ENCODE measurements around the gene GAB2.

Gene GAB2

GRCh38 chr11:78192911-78193351, 224.7 kb downstream of the GAB2 start:
- TF ChIP-seq, protein P1, sequence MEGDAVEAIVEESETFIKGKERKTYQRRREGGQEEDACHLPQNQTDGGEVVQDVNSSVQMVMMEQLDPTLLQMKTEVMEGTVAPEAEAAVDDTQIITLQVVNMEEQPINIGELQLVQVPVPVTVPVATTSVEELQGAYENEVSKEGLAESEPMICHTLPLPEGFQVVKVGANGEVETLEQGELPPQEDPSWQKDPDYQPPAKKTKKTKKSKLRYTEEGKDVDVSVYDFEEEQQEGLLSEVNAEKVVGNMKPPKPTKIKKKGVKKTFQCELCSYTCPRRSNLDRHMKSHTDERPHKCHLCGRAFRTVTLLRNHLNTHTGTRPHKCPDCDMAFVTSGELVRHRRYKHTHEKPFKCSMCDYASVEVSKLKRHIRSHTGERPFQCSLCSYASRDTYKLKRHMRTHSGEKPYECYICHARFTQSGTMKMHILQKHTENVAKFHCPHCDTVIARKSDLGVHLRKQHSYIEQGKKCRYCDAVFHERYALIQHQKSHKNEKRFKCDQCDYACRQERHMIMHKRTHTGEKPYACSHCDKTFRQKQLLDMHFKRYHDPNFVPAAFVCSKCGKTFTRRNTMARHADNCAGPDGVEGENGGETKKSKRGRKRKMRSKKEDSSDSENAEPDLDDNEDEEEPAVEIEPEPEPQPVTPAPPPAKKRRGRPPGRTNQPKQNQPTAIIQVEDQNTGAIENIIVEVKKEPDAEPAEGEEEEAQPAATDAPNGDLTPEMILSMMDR (IDR thresholded peaks at IDR 0.05; ENCODE audit: low read depth, low read length, missing control alignments): no peak
- H3K4me3 ChIP-seq (ENCODE audit: low read depth, low read length): no peak overlapping the region
- DNase-seq (ENCODE audit: low read depth): no peak

DNA sequence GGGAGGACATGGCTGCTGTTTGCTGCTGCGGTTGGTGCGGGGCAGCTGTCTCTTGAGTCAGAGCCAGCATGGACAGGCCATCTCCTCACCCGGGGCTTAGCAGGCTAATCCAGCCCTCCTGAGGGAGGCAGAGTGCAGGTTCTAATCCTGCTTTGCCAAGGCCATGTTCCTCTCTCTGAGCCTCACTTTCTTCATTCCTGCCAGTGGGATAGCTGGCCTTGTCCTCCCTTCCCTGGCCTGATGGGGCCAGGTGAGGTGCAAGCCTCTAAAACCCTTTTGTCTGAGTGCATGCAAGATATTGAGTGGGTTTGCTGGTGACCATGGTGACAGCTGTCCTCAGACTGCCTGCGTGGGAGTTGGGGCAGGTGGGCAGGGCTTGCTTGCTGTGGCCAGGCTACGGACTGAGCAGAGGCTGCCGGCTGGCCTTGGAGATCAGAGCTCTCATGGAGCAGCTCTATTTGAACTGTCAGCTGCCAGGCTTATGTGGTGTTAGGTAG, 225.3 kb downstream of the GAB2 start:
- no peak overlapping the region for H3K4me3 ChIP-seq (ENCODE audit: low read depth, low read length)
- DNase-seq (ENCODE audit: low read depth): no peak
- TF ChIP-seq, protein P1 (IDR thresholded peaks at IDR 0.05; ENCODE audit: low read depth, low read length, missing control alignments): no peak

DNA sequence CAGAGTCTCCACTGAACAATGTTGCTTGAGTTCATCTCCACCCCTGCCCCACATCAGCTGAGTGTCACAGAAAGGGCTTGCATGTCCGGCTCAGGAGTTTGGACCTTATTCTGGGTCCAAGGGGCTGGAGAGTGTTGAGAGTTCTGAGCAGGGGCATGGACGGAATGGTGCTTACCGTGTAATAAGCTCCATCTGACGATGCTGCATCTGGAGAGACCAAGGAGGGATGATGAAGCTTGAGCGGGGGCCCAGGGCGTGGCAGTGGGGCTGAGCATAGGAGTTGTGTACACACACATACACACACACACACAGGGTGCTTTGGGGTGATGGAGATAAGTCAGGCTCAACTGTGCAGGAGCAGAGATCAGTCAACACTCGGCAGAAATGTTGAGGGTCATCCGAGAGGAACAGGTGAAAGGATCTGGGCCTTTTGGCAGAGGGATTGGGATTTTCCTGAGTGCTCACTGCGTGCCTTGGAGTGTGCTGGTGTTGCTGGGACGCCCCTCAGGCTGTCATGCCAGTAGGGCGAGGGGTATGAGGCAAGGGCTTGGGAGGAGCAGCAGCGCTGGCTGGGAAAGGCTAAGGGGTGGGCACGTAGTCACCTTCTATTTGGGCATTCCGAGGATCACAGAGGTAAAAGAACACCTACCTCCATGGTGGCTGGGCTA, 226.6 kb downstream of the GAB2 start:
- no peak overlapping the region for H3K4me3 ChIP-seq (ENCODE audit: low read depth, low read length)
- TF ChIP-seq, protein P1 (IDR thresholded peaks at IDR 0.05; ENCODE audit: low read depth, low read length, missing control alignments): no peak

DNA sequence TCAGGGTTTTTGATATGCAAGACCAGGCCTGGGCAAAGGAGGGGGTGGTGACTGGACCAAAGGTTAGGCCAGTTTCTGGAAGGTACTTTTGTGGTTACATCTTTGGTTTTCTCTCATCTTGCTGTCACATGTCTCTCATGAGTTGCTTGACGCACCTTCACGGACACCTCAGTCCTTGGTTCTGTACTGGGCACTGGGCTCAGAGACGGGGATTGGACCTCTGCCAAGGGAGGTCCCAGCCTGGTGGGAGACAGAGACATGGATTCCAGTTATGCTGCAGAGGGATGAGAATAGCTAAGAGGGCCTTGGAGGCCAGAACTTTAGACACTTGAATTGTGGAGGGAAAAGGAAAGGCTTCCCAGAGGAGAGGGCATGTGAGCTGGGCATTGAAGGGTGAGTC, 227.2 kb downstream of the GAB2 start:
- H3K4me3 ChIP-seq (ENCODE audit: low read depth, low read length): no peak overlapping the region

More for the DNA sequence above, 226.6 kb downstream of the GAB2 start:
- no peak for DNase-seq (ENCODE audit: low read depth)

DNA sequence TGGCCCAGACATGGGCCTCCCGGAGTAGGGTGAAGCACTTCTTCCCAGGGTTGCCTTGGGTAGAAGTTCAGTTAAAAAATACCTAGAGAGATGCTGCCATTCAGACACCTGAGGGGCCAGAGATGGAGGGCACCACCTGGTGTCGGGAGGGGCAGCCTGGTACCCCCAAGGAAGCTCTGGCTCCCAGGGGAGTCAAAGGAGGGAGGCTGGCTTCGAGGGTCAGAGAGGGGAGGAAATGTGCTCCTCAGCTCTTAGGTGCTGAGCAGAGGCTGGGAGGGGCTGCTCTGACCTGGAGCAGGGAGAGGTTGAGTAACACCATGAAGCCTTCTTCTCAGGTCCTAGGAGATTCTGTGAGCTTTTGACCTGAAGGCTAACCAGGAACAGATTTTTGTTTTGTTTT, 227.8 kb downstream of the GAB2 start:
- DNase-seq (ENCODE audit: low read depth): no peak
- TF ChIP-seq, protein P1 (IDR thresholded peaks at IDR 0.05; ENCODE audit: low read depth, low read length, missing control alignments): no peak
- peak overlapping the region; percentile 64 for H3K4me3 ChIP-seq (ENCODE audit: low read depth, low read length)

More for the DNA sequence above, 227.2 kb downstream of the GAB2 start:
- no peak for DNase-seq (ENCODE audit: low read depth)
- TF ChIP-seq, protein P1 (IDR thresholded peaks at IDR 0.05; ENCODE audit: low read depth, low read length, missing control alignments): no peak

GRCh38 chr11:78189174-78189724, 228.4 kb downstream of the GAB2 start:
- TF ChIP-seq, protein P1 (IDR thresholded peaks at IDR 0.05; ENCODE audit: low read depth, low read length, missing control alignments): no peak
- H3K4me3 ChIP-seq (ENCODE audit: low read depth, low read length): peak overlapping the region; percentile 64
- DNase-seq (ENCODE audit: low read depth): no peak
